Testis (tissue), 2 donors: ENCODE measurements around the gene SSX2IP.

Experiments used
- CTCF ChIP-seq, 3 experiments: fragments of 450-650 bp in 2 of 3; fragments of 200-600 bp in 1 of 3; sonication (generic) in 1 of 3; IDR thresholded peaks; one replicate each; pipeline ENCODE4 v1.5.1; 2016 to 2019; ENCODE audit warnings: antibody characterized with exemption in 3 of 3, mild to moderate bottlenecking in 2 of 3, moderate library complexity in 1 of 3
- POLR2A ChIP-seq: fragments of 450-650 bp; IDR thresholded peaks from one replicate; pipeline ENCODE4 v1.6.1; 2017; ENCODE audit warnings: antibody characterized with exemption, mild to moderate bottlenecking, moderate library complexity

DNA sequence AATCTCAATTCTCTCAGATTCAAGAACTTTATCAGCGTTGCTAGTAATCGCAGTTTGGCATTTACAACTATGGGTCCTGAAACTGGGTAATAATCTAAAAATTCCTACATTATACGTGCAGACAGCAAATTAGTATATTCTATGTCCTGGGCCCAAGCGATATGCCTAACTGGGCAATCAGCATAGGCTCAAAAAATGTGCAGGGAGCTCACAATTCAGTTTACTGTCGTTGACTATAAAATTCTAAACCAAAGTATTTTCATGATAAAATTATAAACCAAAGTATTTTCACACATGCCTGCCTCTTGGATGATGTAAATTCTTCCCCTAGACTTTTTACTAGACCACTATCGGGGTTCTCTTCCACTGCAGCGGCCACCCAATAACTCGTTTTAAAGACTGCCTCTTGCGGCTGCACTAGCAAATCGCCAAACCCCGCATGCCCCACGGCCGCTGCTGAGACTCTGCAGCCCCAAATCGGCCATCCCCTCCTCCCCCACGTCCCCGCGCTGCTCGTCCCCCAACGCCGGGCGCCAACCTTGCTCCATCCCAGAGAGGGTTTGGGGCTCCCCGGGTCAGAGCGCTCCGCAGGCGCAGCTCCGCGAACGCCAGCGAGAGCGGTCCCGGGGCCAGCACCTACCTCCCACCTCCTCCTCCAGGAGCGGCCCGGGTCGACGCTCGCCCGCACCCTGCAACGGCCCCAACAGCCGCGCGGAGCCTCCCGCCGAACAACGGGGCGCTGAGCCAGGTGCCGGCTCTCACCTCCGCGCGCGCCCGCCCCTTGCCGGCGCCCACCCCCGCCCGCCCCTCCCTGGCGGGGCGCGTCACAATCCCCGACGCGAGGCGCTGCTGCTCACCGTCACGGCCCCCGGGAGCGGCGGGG is 506 bp downstream of the SSX2IP start:
- no peak for TF ChIP-seq CTCF (IDR thresholded peaks at IDR 0.05)
- no peak for TF ChIP-seq POLR2A
